Hematopoietic multipotent progenitor cell treated with erythropoietin and hydrocortisone succinate and interleukin-3 and kit ligand, for 6 days (in vitro differentiated cells): ENCODE measurements around the gene TAS1R2.
"Not testable (repeated sequence)": the region's sequence is repeated elsewhere in the genome, so short reads cannot be mapped to it uniquely, and the experiment has no call there.

Experiments used
- DNase-seq: peaks from one replicate; pipeline ENCODE4 v3.0.0-alpha.2; 2015

The TAS1R2 gene

GRCh38 chr1:18883636-18884418 is 24.4 kb upstream of the TAS1R2 start:
- peak; percentile 83 for DNase-seq

DNA sequence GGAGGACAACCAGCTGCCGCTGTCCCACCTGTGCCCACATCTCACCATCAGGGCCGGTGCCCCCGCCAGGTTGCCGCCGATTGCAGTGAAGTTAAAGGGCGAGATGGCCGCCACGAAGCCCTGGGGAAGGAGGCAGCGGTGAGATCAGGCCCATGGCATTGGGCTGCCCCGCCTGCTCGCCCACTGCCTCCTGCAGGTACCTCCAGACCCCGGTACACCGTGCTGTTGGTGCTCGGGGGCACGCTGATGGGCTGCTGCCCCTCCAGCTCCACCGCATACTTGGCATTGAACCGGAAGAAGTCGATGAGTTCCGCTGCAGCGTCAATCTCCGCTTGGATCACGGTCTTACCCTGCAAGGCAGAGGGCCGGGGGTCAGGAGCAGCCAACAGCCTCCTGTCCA is 23.6 kb upstream of the TAS1R2 start:
- DNase-seq, result no peak

- DNase-seq, result no peak
Observed at GRCh38 chr1:18882486-18882885, 23.0 kb upstream of the TAS1R2 start.

- DNase-seq, result no peak
Observed at GRCh38 chr1:18881642-18882431, 22.4 kb upstream of the TAS1R2 start.

DNA sequence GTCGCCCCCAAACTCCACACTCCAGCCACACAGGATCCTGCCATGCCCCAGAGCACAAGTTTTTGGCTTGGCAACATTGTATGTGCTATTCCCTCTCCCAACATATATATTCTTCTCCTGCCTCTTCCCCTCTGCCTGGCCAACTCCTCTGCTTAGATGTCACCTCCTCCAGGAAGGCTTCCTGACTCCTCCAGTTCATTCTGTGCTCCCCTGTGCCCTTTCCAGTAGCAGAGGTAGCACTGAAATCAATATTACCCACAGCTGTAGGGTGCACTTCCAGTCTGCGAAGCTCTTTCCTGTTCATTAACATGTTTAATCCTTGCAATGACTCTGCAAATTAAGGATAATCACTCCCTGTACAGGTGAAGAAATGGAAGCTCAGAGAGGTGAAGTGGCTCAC is 21.7 kb upstream of the TAS1R2 start:
- DNase-seq, result no peak

GRCh38 chr1:18880585-18880984 is 21.1 kb upstream of the TAS1R2 start:
- DNase-seq, result no peak

DNA sequence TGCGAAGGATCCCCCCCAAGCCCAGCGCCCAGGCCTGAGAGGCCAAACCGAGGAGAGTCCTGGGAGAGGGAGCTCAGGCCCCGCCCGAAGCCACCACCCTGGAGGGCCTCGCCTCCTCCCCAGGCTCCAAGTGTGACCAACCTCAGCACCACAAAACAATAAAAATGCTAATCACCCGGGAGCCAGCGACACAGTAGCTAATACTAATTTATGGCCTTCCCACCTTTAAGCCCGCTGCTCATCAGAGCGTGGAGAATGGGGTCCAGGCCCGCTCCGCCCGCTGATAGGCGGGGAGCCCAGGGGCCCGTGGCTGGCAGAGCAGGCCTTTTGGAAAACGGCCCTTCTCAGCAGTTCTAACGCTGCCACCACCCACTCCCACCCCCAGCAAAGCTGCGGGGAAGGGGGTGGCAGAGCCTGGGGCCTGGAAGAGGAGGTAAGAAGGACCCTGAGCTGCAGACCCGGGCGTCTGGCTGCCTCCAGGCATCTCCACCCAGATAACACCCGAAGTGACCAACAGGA is 20.4 kb upstream of the TAS1R2 start:
- no peak for DNase-seq

- DNase-seq, result no peak
Observed at GRCh38 chr1:18879215-18879790, 19.8 kb upstream of the TAS1R2 start.

- DNase-seq, result no peak
Observed at GRCh38 chr1:18878538-18879214, 19.2 kb upstream of the TAS1R2 start.

DNA sequence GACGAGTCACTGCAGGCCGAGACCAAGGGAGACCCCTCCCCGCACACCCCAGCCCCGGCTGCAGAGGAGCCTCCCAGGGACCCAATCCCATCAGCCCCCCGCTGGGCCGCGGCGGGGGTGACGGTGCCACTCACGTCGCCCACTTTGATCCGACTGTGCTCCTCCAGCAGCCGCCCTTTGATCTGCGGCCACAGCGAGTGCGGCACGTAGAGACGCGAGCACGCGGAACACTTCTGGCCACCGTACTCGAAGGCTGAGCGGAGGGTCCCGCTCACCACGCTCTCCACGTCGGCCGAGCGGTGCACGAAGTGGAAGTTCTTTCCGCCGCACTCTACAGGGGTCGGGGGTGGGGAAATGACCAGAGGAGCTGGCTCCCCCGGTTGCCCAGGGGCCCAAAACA is 17.8 kb upstream of the TAS1R2 start:
- no peak for DNase-seq

GRCh38 chr1:18876210-18876609 is 16.8 kb upstream of the TAS1R2 start:
- DNase-seq, result no peak

DNA sequence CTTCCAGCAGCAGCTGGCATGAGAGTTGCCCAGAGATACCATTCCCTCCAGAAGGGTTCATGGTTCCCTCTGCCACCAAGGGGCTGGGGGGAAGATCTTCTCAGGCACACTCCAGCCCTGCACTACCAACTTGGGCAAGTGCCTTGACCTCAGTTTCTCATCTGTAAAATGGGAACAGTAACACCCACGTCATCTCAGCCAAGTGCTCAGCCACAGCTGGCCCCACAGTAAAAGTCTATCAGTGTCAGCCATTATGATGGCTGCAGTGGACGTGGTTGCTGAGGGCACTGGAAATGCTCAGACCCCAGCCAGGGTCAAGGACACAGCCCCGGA is 16.3 kb upstream of the TAS1R2 start:
- no peak for DNase-seq

DNA sequence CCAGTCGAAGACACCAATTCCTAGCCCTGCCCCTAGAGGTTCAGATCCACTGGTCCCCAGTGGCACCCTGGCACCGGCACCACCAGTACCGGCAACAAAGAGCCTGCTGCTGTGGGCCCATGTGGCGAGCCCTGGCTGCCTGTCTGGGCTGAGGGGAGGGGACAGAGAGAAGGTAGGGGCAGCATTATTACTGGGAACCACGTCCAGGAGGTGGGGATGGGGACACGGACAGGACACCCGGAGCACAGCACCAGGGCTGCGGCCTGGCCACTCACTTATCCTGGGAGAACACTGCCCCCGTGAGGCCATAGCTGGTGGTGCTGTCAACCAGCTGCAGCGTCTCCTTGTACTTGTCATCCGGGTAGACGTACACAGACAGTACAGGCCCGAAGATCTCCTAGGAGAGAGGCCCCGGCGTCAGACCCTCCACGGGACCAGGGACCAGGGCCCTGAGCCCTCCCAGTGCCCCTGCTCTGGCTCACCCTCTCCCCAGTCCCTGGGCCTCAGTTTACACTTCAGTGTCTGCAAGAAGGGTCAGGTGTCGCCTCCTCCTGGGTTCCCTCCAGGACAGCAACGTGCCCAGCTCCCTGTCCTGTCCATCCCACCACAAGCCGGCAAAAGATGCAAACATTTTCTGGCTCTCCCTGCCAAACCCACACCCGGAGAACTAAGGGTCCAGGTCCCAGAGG is 15.8 kb upstream of the TAS1R2 start:
- peak; percentile 84 for DNase-seq

- no peak for DNase-seq
Observed at GRCh38 chr1:18874600-18874999, 15.1 kb upstream of the TAS1R2 start.

GRCh38 chr1:18874036-18874435 is 14.6 kb upstream of the TAS1R2 start:
- no peak for DNase-seq

DNA sequence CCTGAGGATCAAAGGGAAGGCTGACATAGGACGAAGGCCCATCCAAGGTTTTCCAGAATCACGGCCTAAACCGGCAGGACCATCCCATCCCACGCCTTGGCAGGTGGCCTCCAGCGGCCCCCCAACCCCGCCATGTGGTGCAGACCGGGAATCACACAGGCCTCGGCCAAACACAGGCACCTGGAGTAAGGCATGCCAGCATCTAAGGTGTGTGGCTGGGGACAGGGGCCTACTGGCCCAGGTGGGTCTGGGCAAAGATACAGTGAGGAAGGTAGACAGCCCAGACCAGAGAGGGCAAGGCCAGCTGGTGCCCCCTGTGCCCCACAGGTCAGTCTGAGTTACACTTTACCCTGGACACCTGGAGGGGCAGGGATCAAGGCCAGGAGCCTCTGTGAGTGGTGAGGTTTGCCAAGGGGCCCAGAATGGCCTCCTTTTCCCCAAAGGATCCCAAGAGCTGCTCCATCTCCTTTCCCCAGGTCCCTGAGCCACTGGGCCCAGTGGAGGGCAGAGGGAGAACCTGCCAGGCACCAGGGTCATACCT is 12.7 kb upstream of the TAS1R2 start:
- DNase-seq, result no peak

DNA sequence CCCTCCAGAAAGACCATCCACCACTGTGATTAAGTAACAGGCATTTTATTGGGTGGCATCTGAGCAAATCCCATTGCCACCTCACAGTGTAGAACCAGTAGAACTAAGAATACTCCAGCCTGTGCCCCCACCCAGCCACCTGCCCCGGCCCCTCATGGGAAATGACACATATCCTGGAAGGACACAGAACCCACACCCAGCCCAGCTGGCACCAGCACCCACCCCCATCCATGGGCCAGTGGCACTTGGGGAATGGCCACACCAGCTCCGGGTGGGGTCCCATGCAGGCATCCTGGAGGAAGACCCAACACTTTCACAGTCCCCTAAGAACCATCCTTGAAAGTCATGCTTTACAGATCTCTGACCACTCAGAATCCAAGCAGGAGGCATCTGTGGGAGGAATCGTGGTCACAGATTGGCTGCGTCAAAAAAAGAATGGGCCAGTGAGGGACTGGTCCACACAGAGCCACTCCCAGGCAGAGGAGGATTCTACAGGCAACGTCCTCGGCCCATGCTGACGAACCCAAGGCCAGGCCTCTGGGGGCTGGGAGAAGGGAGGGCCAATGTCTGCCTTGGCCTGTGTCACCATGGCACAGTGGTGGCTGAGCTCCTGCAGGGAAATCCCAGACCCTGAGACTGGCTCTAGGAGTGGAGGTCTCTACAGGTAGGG is 12.1 kb upstream of the TAS1R2 start:
- no peak for DNase-seq

GRCh38 chr1:18870957-18871356 is 11.5 kb upstream of the TAS1R2 start:
- DNase-seq, result no peak

GRCh38 chr1:18870595-18870865 is 11.1 kb upstream of the TAS1R2 start:
- not testable (repeated sequence) for DNase-seq

DNA sequence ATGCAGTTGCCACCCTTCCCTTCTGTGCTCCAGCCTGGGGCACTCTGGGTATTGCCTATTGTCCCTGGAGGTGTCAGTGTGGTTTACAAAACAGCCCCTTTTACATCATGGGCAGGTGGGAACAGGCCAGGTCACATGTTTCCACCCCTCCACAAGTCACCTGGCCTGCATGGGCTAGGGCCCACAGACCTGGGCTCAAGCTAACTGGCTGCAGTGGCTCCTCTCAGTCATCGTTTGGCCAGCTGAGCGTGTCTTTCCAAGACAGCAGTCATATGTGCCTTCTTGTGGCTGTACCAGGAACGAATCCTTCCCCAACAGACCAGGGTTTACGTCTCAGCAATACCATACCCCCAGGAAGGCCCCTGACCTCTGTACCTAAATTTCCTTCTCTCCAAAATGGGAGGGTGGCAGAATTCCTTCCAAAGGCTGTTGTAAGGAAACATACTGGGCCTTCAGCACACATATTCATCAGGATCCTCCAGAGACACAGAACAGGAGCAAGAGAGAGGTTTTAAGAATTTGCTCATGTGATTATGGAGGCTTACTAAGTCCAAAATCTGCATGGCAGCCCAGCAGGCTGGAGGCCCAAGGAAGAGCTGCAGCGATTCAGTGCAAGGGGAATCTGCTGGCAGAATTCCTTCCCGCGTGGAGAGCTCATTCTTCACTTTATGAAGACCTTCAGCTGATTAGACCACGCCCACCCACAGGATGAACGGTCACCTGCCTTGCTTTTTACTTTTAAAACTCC is 10.6 kb upstream of the TAS1R2 start:
- DNase-seq, result no peak

GRCh38 chr1:18868801-18869424 is 9.5 kb upstream of the TAS1R2 start:
- DNase-seq, result no peak
